SKM-1 treated with dmso at 0.1 percent for 144 hours (cell line): ENCODE data around the gene TOMM7.
"Not testable (repeated sequence)": the region's sequence is repeated elsewhere in the genome, so short reads cannot be mapped to it uniquely, and the experiment has no call there.

Source experiments
- DNase-seq: peaks from one replicate; lab custom pipeline; 2025; ENCODE audit not compliant: unreplicated experiment; lab: John Stamatoyannopoulos, UW

Gene TOMM7

GRCh38 chr7:22854158-22855048, 31.8 kb upstream of the TOMM7 start:
- peak; percentile 78 for DNase-seq

GRCh38 chr7:22853674-22854157, 31.1 kb upstream of the TOMM7 start:
- peak; percentile 50 for DNase-seq

- no peak for DNase-seq
Observed at GRCh38 chr7:22853138-22853537, 30.5 kb upstream of the TOMM7 start.

- DNase-seq = no peak
Observed at GRCh38 chr7:22851145-22851544, 28.5 kb upstream of the TOMM7 start.

- not testable (repeated sequence) for DNase-seq
Observed at GRCh38 chr7:22850394-22850793, 27.7 kb upstream of the TOMM7 start.

GRCh38 chr7:22849662-22850061, 27.0 kb upstream of the TOMM7 start:
- DNase-seq = no peak

- no peak for DNase-seq
Observed at GRCh38 chr7:22849172-22849571, 26.5 kb upstream of the TOMM7 start.

- DNase-seq = no peak
Observed at GRCh38 chr7:22846961-22847360, 24.3 kb upstream of the TOMM7 start.

- DNase-seq = no peak
Observed at GRCh38 chr7:22845221-22845834, 22.7 kb upstream of the TOMM7 start.

- no peak for DNase-seq
Observed at GRCh38 chr7:22843681-22844309, 21.1 kb upstream of the TOMM7 start.

GRCh38 chr7:22842973-22843372, 20.3 kb upstream of the TOMM7 start:
- no peak for DNase-seq

- DNase-seq = no peak
Observed at GRCh38 chr7:22842383-22842941, 19.8 kb upstream of the TOMM7 start.

GRCh38 chr7:22841954-22842353, 19.3 kb upstream of the TOMM7 start:
- DNase-seq = no peak

GRCh38 chr7:22837308-22837707, 14.7 kb upstream of the TOMM7 start:
- no peak for DNase-seq

- not testable (repeated sequence) for DNase-seq
Observed at GRCh38 chr7:22836506-22836905, 13.9 kb upstream of the TOMM7 start.

GRCh38 chr7:22833957-22834356, 11.3 kb upstream of the TOMM7 start:
- DNase-seq = no peak

- no peak for DNase-seq
Observed at GRCh38 chr7:22833113-22833855, 10.6 kb upstream of the TOMM7 start.

- no peak for DNase-seq
Observed at GRCh38 chr7:22832401-22832800, 9.8 kb upstream of the TOMM7 start.

- DNase-seq = no peak
Observed at GRCh38 chr7:22831602-22832305, 9.1 kb upstream of the TOMM7 start.

GRCh38 chr7:22827563-22827962, 4.9 kb upstream of the TOMM7 start:
- no peak for DNase-seq
